Activated naive CD4-positive, alpha-beta T cell treated with anti-CD3 and anti-CD28 coated beads for 36 hours (primary cell): ENCODE data around the gene GPR146. TPM values are rescaled to one million over a fixed set of nuclear protein-coding genes. Genes with fewer than 3 reads are reported as not detected.
"Not testable (repeated sequence)": the region's sequence is repeated elsewhere in the genome, so short reads cannot be mapped to it uniquely, and the experiment has no call there.

Experiments used
- CTCF ChIA-PET: fragments of 350-600 bp; sonication (Branson Sonifier 250); formaldehyde crosslinking; loops from one replicate; lab custom pipeline; 2021; ENCODE audit warnings: antibody characterized with exemption; lab: Charles Lee
- DNase-seq: peaks from one replicate; pipeline ENCODE4 v3.0.0-alpha.2; 2020
- H3K27ac Mint-ChIP-seq: one replicate; pipeline ENCODE4 v1.8.0; 2021; ENCODE audit warnings: mild to moderate bottlenecking, mixed read lengths
- H3K27me3 Mint-ChIP-seq: one replicate; pipeline ENCODE4 v1.8.0; 2021; ENCODE audit warnings: low read depth, mixed read lengths
- H3K36me3 Mint-ChIP-seq: one replicate; pipeline ENCODE4 v1.8.0; 2021; ENCODE audit warnings: low read depth, mixed read lengths
- H3K4me1 Mint-ChIP-seq: one replicate; pipeline ENCODE4 v1.8.0; 2021; ENCODE audit warnings: low read depth, mixed read lengths
- H3K4me3 Mint-ChIP-seq: one replicate; pipeline ENCODE4 v1.8.0; 2021; ENCODE audit warnings: mild to moderate bottlenecking, moderate library complexity, mixed read lengths
- H3K9me3 Mint-ChIP-seq: one replicate; pipeline ENCODE4 v1.8.0; 2021; ENCODE audit warnings: mixed read lengths
- intact Hi-C: fragments of 100-400 bp; cut with micrococcal nuclease; formaldehyde crosslinking; loops from one replicate; pipeline ENCODE4 v1.15.1; 2023
- total RNA-seq, 2 experiments: library from RNA; stranded (reverse); gene quantifications; one replicate each; pipeline ENCODE4 v1.2.3, GENCODE V29; 2021

GPR146 gene
- total RNA-seq, 2 experiments from 2014 or later: 0.57 to 0.62 TPM

GRCh38 chr7:1071731-1072254 is 27.4 kb downstream of the GPR146 start:
- no peak for DNase-seq
- Mint-ChIP-seq H3K9me3 (no peaks in the 10 kb centered on the region), H3K36me3 (no peaks in the 10 kb centered on the region), H3K4me1 (no peaks in the 10 kb centered on the region), H3K4me3 (no peak overlapping the region), H3K27ac (no peak overlapping the region), H3K27me3 (no peaks in the 10 kb centered on the region)
- CTCF ChIA-PET: interaction anchor here (1.0 kb wide), 1 partner anchor 78 kb away, joined by 3 read pairs; no protein-coding TSS in a partner anchor
- intact Hi-C loops: no loop called here

- Mint-ChIP-seq H3K27ac (no peak overlapping the region), H3K36me3 (no peaks in the 10 kb centered on the region), H3K4me3 (no peak overlapping the region), H3K4me1 (no peaks in the 10 kb centered on the region), H3K27me3 (no peaks in the 10 kb centered on the region), H3K9me3 (no peaks in the 10 kb centered on the region)
- no peak for DNase-seq
- CTCF ChIA-PET: interaction anchor here (0.7 to 1.1 kb wide), 2 partner anchors 76 to 79 kb away, joined by 3 to 4 read pairs; no protein-coding TSS in a partner anchor
- intact Hi-C loops: no loop called here
Observed at GRCh38 chr7:1073142-1073977, 29.0 kb downstream of the GPR146 start.

GRCh38 chr7:1074018-1074417 is 29.7 kb downstream of the GPR146 start:
- H3K27me3 Mint-ChIP-seq, DNase-seq, H3K4me1 Mint-ChIP-seq, CTCF ChIA-PET, H3K9me3 Mint-ChIP-seq, intact Hi-C loops, H3K27ac Mint-ChIP-seq, H3K4me3 Mint-ChIP-seq, H3K36me3 Mint-ChIP-seq: not testable (repeated sequence)

- H3K4me1 Mint-ChIP-seq: no peaks in the 10 kb centered on the region
- H3K27ac Mint-ChIP-seq: no peak overlapping the region
- CTCF ChIA-PET: interaction anchor here (0.9 to 1.1 kb wide), 2 partner anchors 8 to 82 kb away, joined by 4 to 5 read pairs; no protein-coding TSS in a partner anchor
- DNase-seq: no peak
- H3K4me3 Mint-ChIP-seq: no peak overlapping the region
- H3K27me3 Mint-ChIP-seq: no peaks in the 10 kb centered on the region
- intact Hi-C loops: no loop called here
- H3K36me3 Mint-ChIP-seq: no peaks in the 10 kb centered on the region
- H3K9me3 Mint-ChIP-seq: no peaks in the 10 kb centered on the region
Observed at GRCh38 chr7:1074593-1075431, 30.5 kb downstream of the GPR146 start.

- no peaks in the 10 kb centered on the region for H3K9me3 Mint-ChIP-seq
- H3K27me3 Mint-ChIP-seq: no peaks in the 10 kb centered on the region
- no peaks in the 10 kb centered on the region for H3K36me3 Mint-ChIP-seq
- CTCF ChIA-PET: interaction anchor here (0.7 to 1.1 kb wide), 2 partner anchors 10 to 62 kb away, joined by 3 to 5 read pairs; no protein-coding TSS in a partner anchor
- H3K27ac Mint-ChIP-seq: no peak overlapping the region
- no peaks in the 10 kb centered on the region for H3K4me1 Mint-ChIP-seq
- H3K4me3 Mint-ChIP-seq: no peak overlapping the region
- intact Hi-C loops: no loop called here
- DNase-seq: no peak
Observed at GRCh38 chr7:1076184-1077072, 32.1 kb downstream of the GPR146 start.

GRCh38 chr7:1078519-1078918 is 34.2 kb downstream of the GPR146 start:
- H3K4me1 Mint-ChIP-seq: no peaks in the 10 kb centered on the region
- no peaks in the 10 kb centered on the region for H3K36me3 Mint-ChIP-seq
- CTCF ChIA-PET: no interaction called here
- H3K27ac Mint-ChIP-seq: no peak overlapping the region
- no peaks in the 10 kb centered on the region for H3K27me3 Mint-ChIP-seq
- no peak for DNase-seq
- no peaks in the 10 kb centered on the region for H3K9me3 Mint-ChIP-seq
- intact Hi-C loops: no loop called here
- H3K4me3 Mint-ChIP-seq: no peak overlapping the region

- H3K9me3 Mint-ChIP-seq: no peaks in the 10 kb centered on the region
- H3K36me3 Mint-ChIP-seq: no peaks in the 10 kb centered on the region
- H3K27me3 Mint-ChIP-seq: no peaks in the 10 kb centered on the region
- CTCF ChIA-PET: no interaction called here
- intact Hi-C loops: no loop called here
- H3K27ac Mint-ChIP-seq: no peak overlapping the region
- no peaks in the 10 kb centered on the region for H3K4me1 Mint-ChIP-seq
- DNase-seq: no peak
- no peak overlapping the region for H3K4me3 Mint-ChIP-seq
Observed at GRCh38 chr7:1078985-1079384, 34.6 kb downstream of the GPR146 start.

GRCh38 chr7:1079546-1079945 is 35.2 kb downstream of the GPR146 start:
- H3K36me3 Mint-ChIP-seq: no peaks in the 10 kb centered on the region
- no peak for DNase-seq
- CTCF ChIA-PET: no interaction called here
- no peaks in the 10 kb centered on the region for H3K9me3 Mint-ChIP-seq
- H3K4me3 Mint-ChIP-seq: no peak overlapping the region
- intact Hi-C loops: no loop called here
- no peaks in the 10 kb centered on the region for H3K4me1 Mint-ChIP-seq
- no peak overlapping the region for H3K27ac Mint-ChIP-seq
- no peaks in the 10 kb centered on the region for H3K27me3 Mint-ChIP-seq

GRCh38 chr7:1080252-1080920 is 36.0 kb downstream of the GPR146 start:
- no peak overlapping the region for H3K27ac Mint-ChIP-seq
- H3K36me3 Mint-ChIP-seq: no peaks in the 10 kb centered on the region
- no peak for DNase-seq
- H3K4me3 Mint-ChIP-seq: no peak overlapping the region
- H3K9me3 Mint-ChIP-seq: no peaks in the 10 kb centered on the region
- H3K27me3 Mint-ChIP-seq: no peaks in the 10 kb centered on the region
- CTCF ChIA-PET: no interaction called here
- intact Hi-C loops: no loop called here
- H3K4me1 Mint-ChIP-seq: no peaks in the 10 kb centered on the region

GRCh38 chr7:1080921-1081255 is 36.5 kb downstream of the GPR146 start:
- Mint-ChIP-seq H3K9me3 (no peaks in the 10 kb centered on the region), H3K27ac (no peak overlapping the region), H3K4me3 (no peak overlapping the region), H3K27me3 (no peaks in the 10 kb centered on the region), H3K4me1 (no peaks in the 10 kb centered on the region), H3K36me3 (no peaks in the 10 kb centered on the region)
- CTCF ChIA-PET: no interaction called here
- intact Hi-C loops: no loop called here
- DNase-seq: no peak

- intact Hi-C loops: no loop called here
- DNase-seq: no peak
- Mint-ChIP-seq H3K27me3 (no peaks in the 10 kb centered on the region), H3K9me3 (no peaks in the 10 kb centered on the region), H3K27ac (no peak overlapping the region), H3K4me3 (no peak overlapping the region), H3K4me1 (no peaks in the 10 kb centered on the region), H3K36me3 (no peaks in the 10 kb centered on the region)
- CTCF ChIA-PET: no interaction called here
Observed at GRCh38 chr7:1081336-1081735, 37.0 kb downstream of the GPR146 start.
